Activated T-cell treated with anti-CD3 and anti-CD28 coated beads, Interleukin-2, amount 50 U/mL, for 4 hours (primary cell): ENCODE results near the gene DCAF12. TPM values are rescaled to one million over a fixed set of nuclear protein-coding genes. Genes with fewer than 3 reads are reported as not detected.
"Not testable (repeated sequence)": the region's sequence is repeated elsewhere in the genome, so short reads cannot be mapped to it uniquely, and the experiment has no call there.

Experiments used
- ATAC-seq, 2 donors: fragments of 200-7000 bp; cut with Tn5 transposase; one replicate each; pipeline ENCODE4 v1.10.0; 2021
- DNase-seq: peaks from one replicate; pipeline ENCODE4 v3.0.0-alpha.2; 2020
- H3K27me3 Mint-ChIP-seq: one replicate; pipeline ENCODE4 v1.8.0; 2021; ENCODE audit warnings: low read depth, mixed read lengths
- H3K36me3 Mint-ChIP-seq: one replicate; pipeline ENCODE4 v1.8.0; 2022; ENCODE audit warnings: mixed read lengths; ENCODE audit not compliant: insufficient read depth
- H3K4me1 Mint-ChIP-seq: one replicate; pipeline ENCODE4 v1.8.0; 2021; ENCODE audit warnings: low read depth, mixed read lengths
- H3K4me3 Mint-ChIP-seq: one replicate; pipeline ENCODE4 v1.8.0; 2021; ENCODE audit warnings: mild to moderate bottlenecking, moderate library complexity, mixed read lengths
- H3K9me3 Mint-ChIP-seq: one replicate; pipeline ENCODE4 v1.8.0; 2021; ENCODE audit warnings: mixed read lengths
- total RNA-seq, 3 donors: library from RNA; stranded (reverse); gene quantifications; one replicate each; pipeline ENCODE4 v1.2.1, GENCODE V29; 2021

Gene DCAF12
- total RNA-seq, 3 donors from 2014 or later, result 38.7 to 44.7 (median 41.4) TPM

GRCh38 chr9:34069831-34070230, 56.7 kb downstream of the DCAF12 start:
- no peak for ATAC-seq

GRCh38 chr9:34065541-34065940, 61.0 kb downstream of the DCAF12 start:
- Mint-ChIP-seq H3K4me1 (peaks cover 2% of the 10 kb centered on the region), H3K36me3 (no peaks in the 10 kb centered on the region), H3K27me3 (no peaks in the 10 kb centered on the region), H3K4me3 (no peak overlapping the region), H3K9me3 (no peaks in the 10 kb centered on the region)
- ATAC-seq (no peak), DNase-seq (no peak)

More at GRCh38 chr9:34069831-34070230, 56.7 kb downstream of the DCAF12 start:
- H3K4me1 Mint-ChIP-seq, result peaks cover 2% of the 10 kb centered on the region
- DNase-seq, result no peak
- H3K9me3 Mint-ChIP-seq, result no peaks in the 10 kb centered on the region
- no peaks in the 10 kb centered on the region for H3K36me3 Mint-ChIP-seq
- H3K27me3 Mint-ChIP-seq, result no peaks in the 10 kb centered on the region
- H3K4me3 Mint-ChIP-seq, result no peak overlapping the region

- H3K27me3 Mint-ChIP-seq, result no peaks in the 10 kb centered on the region
- H3K4me1 Mint-ChIP-seq, result no peaks in the 10 kb centered on the region
- DNase-seq (no peak), ATAC-seq (no peak)
- no peaks in the 10 kb centered on the region for H3K36me3 Mint-ChIP-seq
- H3K9me3 Mint-ChIP-seq, result no peaks in the 10 kb centered on the region
- H3K4me3 Mint-ChIP-seq, result no peak overlapping the region
Measured at GRCh38 chr9:34059954-34060353, 66.5 kb downstream of the DCAF12 start.

DNA sequence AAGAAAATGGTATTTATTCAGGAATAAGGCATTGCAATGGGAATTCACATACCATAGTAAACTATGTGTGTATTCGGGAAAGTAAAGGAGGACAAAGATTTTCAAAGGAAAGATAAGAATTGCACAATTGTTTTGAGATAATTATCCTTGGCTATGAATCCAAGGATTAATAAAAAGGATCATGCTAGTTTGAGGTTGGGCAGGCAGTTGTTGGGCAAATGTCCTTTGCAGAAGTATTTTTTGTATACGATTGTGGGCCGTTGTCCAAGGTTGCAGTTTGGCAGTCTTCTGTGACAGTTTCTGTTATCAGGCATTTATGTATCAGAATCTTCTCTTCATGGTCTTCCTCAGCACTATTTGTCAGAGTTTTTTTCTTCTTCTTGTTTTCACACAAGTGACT, 67.2 kb downstream of the DCAF12 start:
- H3K9me3 Mint-ChIP-seq, result no peaks in the 10 kb centered on the region
- H3K36me3 Mint-ChIP-seq, result no peaks in the 10 kb centered on the region
- no peak overlapping the region for H3K4me3 Mint-ChIP-seq
- DNase-seq, result no peak
- no peak for ATAC-seq
- H3K4me1 Mint-ChIP-seq, result no peaks in the 10 kb centered on the region
- no peaks in the 10 kb centered on the region for H3K27me3 Mint-ChIP-seq

DNA sequence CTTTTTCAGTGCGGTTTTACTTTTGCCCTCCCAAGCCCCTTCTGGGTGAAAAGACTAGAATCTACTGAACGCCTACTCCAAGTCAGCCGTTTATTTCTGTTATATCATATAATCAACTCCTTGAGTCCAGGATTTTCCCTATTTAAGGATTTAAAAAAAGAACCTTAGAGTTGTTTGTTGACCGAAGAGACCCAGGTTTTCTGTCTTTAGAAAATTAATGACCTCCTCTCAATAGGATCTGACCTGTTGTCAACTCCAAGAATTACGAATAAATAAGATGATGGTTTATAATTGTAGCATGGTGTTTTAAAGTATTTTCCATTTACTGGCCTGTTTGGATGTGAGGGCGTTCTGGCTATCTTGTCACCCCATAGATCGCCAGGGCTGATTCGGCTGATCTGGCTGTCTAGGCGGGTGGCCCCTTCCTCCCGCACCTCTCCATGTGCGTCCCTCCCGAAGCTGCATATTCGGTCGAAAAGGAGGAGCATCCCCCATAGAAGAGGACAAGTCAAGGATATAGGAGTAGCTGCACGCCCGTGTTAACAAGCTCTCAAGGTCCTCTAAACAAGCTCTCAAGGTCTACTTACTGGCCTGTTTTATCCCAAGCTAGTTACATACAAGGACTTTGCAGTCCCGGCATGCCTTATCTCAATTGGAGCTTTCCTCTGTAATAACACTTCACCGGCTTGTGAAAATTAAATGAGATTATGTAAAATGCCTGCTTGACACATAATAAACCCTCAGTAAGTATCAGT, 76.7 kb downstream of the DCAF12 start:
- peaks cover 30% of the 10 kb centered on the region for H3K4me1 Mint-ChIP-seq
- H3K4me3 Mint-ChIP-seq, result peak overlapping the region; percentile 96
- ATAC-seq (no peak), DNase-seq (no peak)
- no peaks in the 10 kb centered on the region for H3K9me3 Mint-ChIP-seq
- no peaks in the 10 kb centered on the region for H3K27me3 Mint-ChIP-seq
- peaks cover 3% of the 10 kb centered on the region for H3K36me3 Mint-ChIP-seq

GRCh38 chr9:34048727-34049629, 77.5 kb downstream of the DCAF12 start, which contains the start of gene UBAP2:
Gene UBAP2 (minus strand): TSS chr9:34048887. CDS start chr9:34017148, 31,739 bp downstream.
- Mint-ChIP-seq H3K36me3 (peaks cover 3% of the 10 kb centered on the region), H3K27me3 (no peaks in the 10 kb centered on the region), H3K4me1 (peaks cover 30% of the 10 kb centered on the region), H3K9me3 (no peaks in the 10 kb centered on the region), H3K4me3 (peak within 1 kb of the TSS; percentile 96)
- ATAC-seq (peak; percentile 83 to 86), DNase-seq (peak; percentile 95)

GRCh38 chr9:34047864-34048726, 78.4 kb downstream of the DCAF12 start:
- H3K27me3 Mint-ChIP-seq, result no peaks in the 10 kb centered on the region
- peaks cover 30% of the 10 kb centered on the region for H3K4me1 Mint-ChIP-seq
- ATAC-seq (peak; percentile 19 to 27), DNase-seq (peak; percentile 51)
- H3K36me3 Mint-ChIP-seq, result peaks cover 3% of the 10 kb centered on the region
- H3K9me3 Mint-ChIP-seq, result no peaks in the 10 kb centered on the region
- H3K4me3 Mint-ChIP-seq, result peak overlapping the region; percentile 96

DNA sequence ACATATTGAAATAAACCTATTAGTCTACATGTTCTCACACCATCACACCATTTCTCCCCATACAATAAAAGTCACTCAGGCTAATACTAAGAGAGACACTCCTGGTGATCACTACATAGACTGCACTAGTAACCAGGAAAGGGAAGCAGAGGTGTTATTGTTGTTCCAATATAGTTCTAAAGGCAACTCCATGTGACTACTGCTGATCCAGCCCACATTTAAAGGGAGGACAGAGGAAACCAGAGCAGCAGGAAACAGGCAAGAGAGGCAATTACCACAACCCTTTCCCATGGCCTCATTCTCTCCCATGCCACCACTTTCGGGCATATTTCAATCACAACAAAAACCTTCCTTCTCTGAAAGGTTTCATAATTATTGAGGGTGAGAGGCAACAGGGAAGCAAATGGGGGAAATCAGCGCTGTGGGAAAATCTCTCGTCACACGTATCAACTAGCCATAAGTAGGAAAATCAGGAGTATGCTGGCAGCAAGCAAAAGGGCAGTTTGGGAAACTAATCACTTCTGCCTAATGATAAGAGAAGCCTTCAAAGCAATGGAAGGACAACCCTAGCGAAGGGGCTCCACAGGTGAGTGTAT, 79.6 kb downstream of the DCAF12 start:
- H3K9me3 Mint-ChIP-seq, result no peaks in the 10 kb centered on the region
- H3K36me3 Mint-ChIP-seq, result peaks cover 3% of the 10 kb centered on the region
- ATAC-seq (no peak), DNase-seq (no peak)
- peak overlapping the region; percentile 96 for H3K4me3 Mint-ChIP-seq
- H3K27me3 Mint-ChIP-seq, result no peaks in the 10 kb centered on the region
- H3K4me1 Mint-ChIP-seq, result peaks cover 30% of the 10 kb centered on the region

DNA sequence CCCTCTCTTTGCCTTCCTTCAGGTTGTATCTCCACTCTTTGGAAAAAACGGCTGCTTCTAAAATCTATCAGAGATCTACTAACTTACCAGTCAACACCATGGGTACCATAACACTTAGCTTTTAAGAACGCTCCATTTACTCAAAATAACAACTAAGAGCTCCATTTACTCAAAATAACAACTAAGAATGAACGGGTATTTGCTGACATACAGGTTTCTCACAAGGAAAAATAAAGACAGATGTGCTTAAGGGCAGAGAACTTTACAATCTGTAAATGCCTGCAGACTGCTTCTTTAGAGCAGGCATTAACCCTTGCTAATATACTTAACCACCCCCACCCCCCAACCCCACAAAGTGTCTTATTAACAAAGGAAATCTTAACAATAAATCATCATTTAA, 80.6 kb downstream of the DCAF12 start:
- DNase-seq (no peak), ATAC-seq (no peak)
- Mint-ChIP-seq H3K4me1 (peaks cover 30% of the 10 kb centered on the region), H3K27me3 (no peaks in the 10 kb centered on the region), H3K9me3 (no peaks in the 10 kb centered on the region), H3K4me3 (no peak overlapping the region), H3K36me3 (peaks cover 3% of the 10 kb centered on the region)

GRCh38 chr9:34042074-34042473, 84.4 kb downstream of the DCAF12 start:
- not testable (repeated sequence) for H3K27me3 Mint-ChIP-seq, H3K4me3 Mint-ChIP-seq, H3K9me3 Mint-ChIP-seq, H3K36me3 Mint-ChIP-seq, ATAC-seq, DNase-seq
- peaks cover 12% of the 10 kb centered on the region for H3K4me1 Mint-ChIP-seq

- H3K27me3 Mint-ChIP-seq, DNase-seq, H3K36me3 Mint-ChIP-seq, ATAC-seq, H3K4me1 Mint-ChIP-seq, H3K9me3 Mint-ChIP-seq, H3K4me3 Mint-ChIP-seq: not testable (repeated sequence)
Measured at GRCh38 chr9:34038851-34039250, 87.6 kb downstream of the DCAF12 start.

DNA sequence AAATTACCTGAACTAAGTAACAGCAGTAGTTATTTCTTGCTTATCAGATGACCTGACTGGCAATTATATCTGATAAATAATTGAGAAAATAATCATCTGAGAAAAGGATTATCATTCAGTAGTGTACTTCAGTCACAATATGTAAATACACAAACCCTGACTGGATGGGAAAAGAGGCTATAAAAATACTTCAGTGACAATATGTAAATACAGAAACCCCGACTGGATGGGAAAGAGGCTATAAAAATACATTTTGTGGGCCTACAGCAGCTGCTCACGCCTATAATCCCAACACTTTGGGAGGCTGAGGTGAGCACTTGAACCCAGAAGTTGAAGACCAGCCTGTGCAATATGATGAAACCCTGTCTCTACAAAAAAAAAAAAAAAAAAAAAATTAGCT, 88.9 kb downstream of the DCAF12 start:
- H3K4me1 Mint-ChIP-seq, result peaks cover 11% of the 10 kb centered on the region
- ATAC-seq (no peak), DNase-seq (no peak)
- peaks cover 11% of the 10 kb centered on the region for H3K36me3 Mint-ChIP-seq
- no peaks in the 10 kb centered on the region for H3K27me3 Mint-ChIP-seq
- no peaks in the 10 kb centered on the region for H3K9me3 Mint-ChIP-seq
- no peak overlapping the region for H3K4me3 Mint-ChIP-seq

- Mint-ChIP-seq H3K4me3 (no peak overlapping the region), H3K36me3 (peaks cover 16% of the 10 kb centered on the region), H3K4me1 (peaks cover 11% of the 10 kb centered on the region), H3K9me3 (no peaks in the 10 kb centered on the region), H3K27me3 (no peaks in the 10 kb centered on the region)
- ATAC-seq (no peak), DNase-seq (no peak)
Measured at GRCh38 chr9:34036625-34037024, 89.9 kb downstream of the DCAF12 start.
